ENCODE results near the gene OPN1MW3. TPM values are rescaled to one million over a fixed set of nuclear protein-coding genes. Genes with fewer than 3 reads are reported as not detected.

OPN1MW3 gene
- total and polyA plus RNA-seq, 2 of the 4 experiments (the other 2 are of a cell fraction): not detected

DNA sequence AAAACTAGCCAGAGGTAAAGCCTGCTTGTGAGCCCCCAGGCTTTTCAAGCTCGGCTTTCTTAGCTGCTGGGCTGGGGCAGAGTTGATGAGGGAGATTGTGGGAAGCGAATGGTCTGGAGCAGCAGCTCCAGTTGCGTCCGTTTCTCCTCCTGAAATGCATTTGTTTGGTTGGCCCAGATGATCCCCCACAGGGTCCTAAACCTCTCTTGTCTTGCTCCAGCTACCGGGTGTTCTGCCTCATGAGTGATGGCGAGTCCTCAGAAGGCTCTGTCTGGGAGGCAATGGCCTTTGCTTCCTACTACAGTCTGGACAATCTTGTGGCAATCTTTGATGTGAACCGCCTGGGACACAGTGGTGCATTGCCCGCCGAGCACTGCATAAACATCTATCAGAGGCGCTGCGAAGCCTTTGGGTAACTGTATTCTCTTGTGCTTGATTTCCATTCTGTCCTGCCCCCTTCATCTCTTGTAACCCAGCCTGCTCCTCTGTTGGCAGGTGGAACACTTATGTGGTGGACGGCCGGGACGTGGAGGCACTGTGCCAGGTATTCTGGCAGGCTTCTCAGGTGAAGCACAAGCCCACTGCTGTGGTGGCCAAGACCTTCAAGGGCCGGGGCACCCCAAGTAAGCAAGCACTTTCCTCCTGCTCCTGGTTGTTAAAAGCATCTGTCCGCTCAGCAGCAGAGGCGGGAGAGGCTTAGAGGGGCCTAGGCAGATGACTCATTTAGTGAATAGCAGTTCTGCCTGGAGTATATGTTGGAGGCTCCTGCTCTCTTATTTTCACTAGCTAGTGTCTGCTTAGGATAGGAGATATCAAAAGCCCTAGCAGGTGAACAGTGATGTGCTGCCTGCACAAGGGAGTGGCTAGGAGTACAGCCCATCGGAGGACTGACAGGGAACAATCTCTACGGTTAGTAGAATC is 53.5 kb downstream of the OPN1MW3 start:
- no peak overlapping the region for H2BK120ac ChIP-seq (ENCODE audit: low read depth, low read length)
- TF ChIP-seq FOS (IDR thresholded peaks at IDR 0.05; ENCODE audit: low read depth, low read length): no peak
- 41% methylated on average over 6 of the region's 19 CpGs; no CpG with 5 or more reads in 1 of the 2 experiments for WGBS, 2 experiments (ENCODE audit: extremely low coverage in 2 of 2, insufficient read length in 1 of 2)
- no peaks in the 10 kb centered on the region for H3K36me3 ChIP-seq (ENCODE audit: control insufficient read depth, insufficient read depth, low read length)
- H3K56ac ChIP-seq (ENCODE audit: extremely low read depth, insufficient read depth, low read length): no peak overlapping the region
- H3K18ac ChIP-seq (ENCODE audit: low read depth, low read length): no peak overlapping the region
- H3K4me2 ChIP-seq (ENCODE audit: low read depth, low read length): no peak overlapping the region
- H3K27ac ChIP-seq (ENCODE audit: insufficient read depth, low read length): no peak overlapping the region
- peaks cover 5% of the 10 kb centered on the region; the same call in 1 of the 2 replicates for H3K27me3 ChIP-seq (ENCODE audit: control insufficient read depth, insufficient read depth, low read length)
- in situ Hi-C loops (cut with MboI; ENCODE audit: low sequenced_read_pairs) (no loop called here), intact Hi-C loops (cut with micrococcal nuclease) (no loop called here), dilution Hi-C loops (cut with HindIII; ENCODE audit: low sequenced_read_pairs, unreplicated experiment) (no loop called here)
- POLR2A ChIA-PET (ENCODE audit: unreplicated experiment): no interaction called here
- no peak overlapping the region for H2BK5ac ChIP-seq (ENCODE audit: low read depth, low read length, poor library complexity, severe bottlenecking)
- H3K9me1 ChIP-seq (ENCODE audit: insufficient read depth, low read length): no peaks in the 10 kb centered on the region; the same call in 1 of the 2 replicates
- no peak overlapping the region for H2BK15ac ChIP-seq (ENCODE audit: low read depth, low read length)
- no peak overlapping the region for H3K4ac ChIP-seq (ENCODE audit: low read depth, low read length)
- H2AK9ac ChIP-seq (replicated peaks; ENCODE audit: low read depth, low read length, poor library complexity): no peak overlapping the region
- H3K14ac ChIP-seq (replicated peaks; ENCODE audit: low read depth, low read length): no peak overlapping the region
- no peaks in the 10 kb centered on the region for H4K20me1 ChIP-seq (ENCODE audit: insufficient read depth, low read length)
- no peak overlapping the region for H2AFZ ChIP-seq (replicated peaks; ENCODE audit: low read length, poor library complexity)
- BruUV-seq (replicated peaks): no TSS peak
- no peak overlapping the region for H2AK5ac ChIP-seq (ENCODE audit: low read depth, low read length)
- no peak overlapping the region for H4K8ac ChIP-seq (ENCODE audit: low read depth in 2 of 2, low read length in 2 of 2)
- peak; percentile 7 for DNase-seq
- H3K9me3 ChIP-seq (ENCODE audit: control insufficient read depth, insufficient read depth, low read length): no peaks in the 10 kb centered on the region
- CTCF ChIA-PET: no interaction called here
- H4K91ac ChIP-seq (ENCODE audit: insufficient read depth, low read depth, low read length): no peak overlapping the region
- no peaks in the 10 kb centered on the region for H3K79me1 ChIP-seq (ENCODE audit: low read depth in 1 of 2, low read length in 2 of 2)
- H3K4me3 ChIP-seq (ENCODE audit: insufficient read depth, low read depth, low read length): no peak overlapping the region
- no peak overlapping the region for H3K23ac ChIP-seq (ENCODE audit: low read depth, low read length)
- no peak overlapping the region for H2BK20ac ChIP-seq (ENCODE audit: low read depth, low read length)
- H3K4me1 ChIP-seq (ENCODE audit: control insufficient read depth, insufficient read depth, low read length): no peaks in the 10 kb centered on the region
- H4K5ac ChIP-seq (ENCODE audit: low read depth, low read length): no peak overlapping the region
- ATAC-seq (ENCODE audit: low read depth): no peak
- H3K9ac ChIP-seq (ENCODE audit: low read depth, low read length): no peak overlapping the region

Measured in IMR-90 (cell line).